PC-3 (cell line): Measurements from ENCODE around the gene KCNB1. TPM values are rescaled to one million over a fixed set of nuclear protein-coding genes. Genes with fewer than 3 reads are reported as not detected.

Experiments used
- ATAC-seq: fragments of 200-7000 bp; cut with Tn5 transposase; 2 replicates; pipeline ENCODE4 v1.9.1; 2020; ENCODE audit warnings: mild to moderate bottlenecking, moderate library complexity
- BruUV-seq: library from RNA; stranded (reverse); fragments of 400-500 nt; replicated peaks from 2 replicates; lab custom pipeline; 2021; lab: Mats Ljungman, UMichigan
- CTCF ChIA-PET: fragments of 300-600 bp; sonication (Branson Sonifier 250); formaldehyde crosslinking; loops from one replicate; lab custom pipeline; 2022; ENCODE audit warnings: antibody characterized with exemption; lab: Charles Lee
- POLR2A ChIA-PET: fragments of 300-600 bp; sonication (Branson Sonifier 250); formaldehyde crosslinking; loops from one replicate; lab custom pipeline; 2022; ENCODE audit warnings: antibody characterized with exemption; ENCODE audit not compliant: unreplicated experiment; lab: Charles Lee
- DNase-seq: peaks from one replicate; pipeline ENCODE4 v3.0.0-alpha.2; 2015
- H2AFZ ChIP-seq: fragments of 300-600 bp; sonication (generic); 2 replicates; pipeline ENCODE4 v1.6.0; 2016; ENCODE audit warnings: antibody characterized with exemption, low read length
- H3F3A ChIP-seq: fragments of 300-600 bp; sonication (generic); one replicate; pipeline ENCODE4 v1.6.0; 2017; ENCODE audit warnings: antibody characterized with exemption, low read length, control low read depth, mild to moderate bottlenecking; ENCODE audit not compliant: unreplicated experiment
- H3K27ac ChIP-seq: fragments of 300-600 bp; sonication (generic); 2 replicates; pipeline ENCODE4 v1.5.1; 2016; ENCODE audit warnings: mild to moderate bottlenecking, low read length
- H3K27me3 ChIP-seq: fragments of 300-600 bp; sonication (generic); 2 replicates; pipeline ENCODE4 v1.6.1; 2016; ENCODE audit warnings: low read length, mixed read lengths
- H3K36me3 ChIP-seq: fragments of 300-600 bp; sonication (generic); 2 replicates; pipeline ENCODE4 v1.6.1; 2016; ENCODE audit warnings: low read depth, mixed run types, low read length, mixed read lengths
- H3K4me1 ChIP-seq: fragments of 300-600 bp; sonication (generic); 2 replicates; pipeline ENCODE4 v1.5.1; 2016; ENCODE audit warnings: low read length; ENCODE audit not compliant: insufficient read depth
- H3K4me2 ChIP-seq: fragments of 300-600 bp; sonication (generic); 2 replicates; pipeline ENCODE4 v1.6.0; 2016; ENCODE audit warnings: low read length
- H3K4me3 ChIP-seq: fragments of 300-600 bp; sonication (generic); 2 replicates; pipeline ENCODE4 v1.5.1; 2016; ENCODE audit warnings: mild to moderate bottlenecking, low read length, mixed read lengths
- H3K79me2 ChIP-seq: fragments of 300-600 bp; sonication (generic); 2 replicates; pipeline ENCODE4 v1.6.1; 2017; ENCODE audit warnings: low read length, mixed read lengths
- H3K9ac ChIP-seq: fragments of 300-600 bp; sonication (generic); 2 replicates; pipeline ENCODE4 v1.6.0; 2016; ENCODE audit warnings: mild to moderate bottlenecking, low read length
- H3K9me2 ChIP-seq: fragments of 300-600 bp; sonication (generic); replicated peaks from 2 replicates; pipeline ENCODE4 v1.6.1; 2016; ENCODE audit warnings: mixed run types, low read length, mixed read lengths
- H3K9me3 ChIP-seq: fragments of 300-600 bp; sonication (generic); 2 replicates; pipeline ENCODE4 v1.6.1; 2016; ENCODE audit warnings: low read length, mixed read lengths
- H4K20me1 ChIP-seq: fragments of 300-600 bp; sonication (generic); 2 replicates; pipeline ENCODE4 v1.6.1; 2016; ENCODE audit warnings: low read length, mixed read lengths
- CTCF ChIP-seq: fragments of 300-600 bp; sonication (generic); conservative IDR thresholded peaks from 2 replicates; pipeline ENCODE4 v1.5.1; 2017; ENCODE audit warnings: antibody characterized with exemption, low read depth, mild to moderate bottlenecking, low read length
- EZH2 ChIP-seq: fragments of 300-600 bp; sonication (generic); IDR thresholded peaks from one replicate; pipeline ENCODE4 v1.6.1; 2017; ENCODE audit warnings: antibody characterized with exemption, mild to moderate bottlenecking, low read length; ENCODE audit not compliant: unreplicated experiment
- EZH2phosphoT487 ChIP-seq: fragments of 300-600 bp; sonication (generic); IDR thresholded peaks from 2 replicates; pipeline ENCODE4 v1.6.1; 2018; ENCODE audit warnings: mild to moderate bottlenecking, antibody characterized with exemption, low read length, borderline replicate concordance
- intact Hi-C: fragments of 100-400 bp; cut with micrococcal nuclease; formaldehyde crosslinking; loops from 2 replicates; pipeline ENCODE4 v1.9.0; 2023
- total RNA-seq: library from RNA; depleted of rRNA; stranded (reverse); fragments of >200 nt; gene quantifications from 2 replicates; pipeline ENCODE4 v1.2.3, GENCODE V29; 2014

The KCNB1 gene
- total RNA-seq, 1 experiment from 2014 or later = 0.04 TPM

GRCh38 chr20:49380337-49380780 lies 102.1 kb downstream of the KCNB1 start:
- no peak for DNase-seq
- peaks cover 12% of the 10 kb centered on the region; the same call in 1 of the 2 replicates for H3K27me3 ChIP-seq
- POLR2A ChIA-PET = no interaction called here
- H3F3A ChIP-seq = no peaks in the 10 kb centered on the region
- no peak overlapping the region for H3K27ac ChIP-seq
- H4K20me1 ChIP-seq = no peaks in the 10 kb centered on the region
- H2AFZ ChIP-seq = no peak overlapping the region
- no peaks in the 10 kb centered on the region for H3K9me2 ChIP-seq
- no peaks in the 10 kb centered on the region for H3K4me1 ChIP-seq
- CTCF ChIA-PET = no interaction called here
- H3K79me2 ChIP-seq = no peaks in the 10 kb centered on the region
- no peak overlapping the region for H3K4me2 ChIP-seq
- H3K9me3 ChIP-seq = no peaks in the 10 kb centered on the region
- TF ChIP-seq EZH2phosphoT487 (no peak), EZH2 (no peak), CTCF (no peak)
- H3K9ac ChIP-seq = no peak overlapping the region
- no peaks in the 10 kb centered on the region for H3K36me3 ChIP-seq
- no peak for ATAC-seq
- intact Hi-C loops = no loop called here
- H3K4me3 ChIP-seq = no peak overlapping the region
- no TSS peak for BruUV-seq

GRCh38 chr20:49379338-49379737 lies 103.1 kb downstream of the KCNB1 start:
- ATAC-seq (no peak), DNase-seq (no peak)
- H3K9me2 ChIP-seq = no peaks in the 10 kb centered on the region
- ChIA-PET CTCF (no interaction called here), POLR2A (no interaction called here)
- H3K36me3 ChIP-seq = no peaks in the 10 kb centered on the region
- no peaks in the 10 kb centered on the region for H3K4me1 ChIP-seq
- H3F3A ChIP-seq = no peaks in the 10 kb centered on the region
- no peak overlapping the region for H3K27ac ChIP-seq
- no peak for TF ChIP-seq EZH2phosphoT487
- TF ChIP-seq EZH2 = no peak
- TF ChIP-seq CTCF = no peak
- H3K4me3 ChIP-seq = no peak overlapping the region
- BruUV-seq = no TSS peak
- no peak overlapping the region for H3K4me2 ChIP-seq
- H3K9ac ChIP-seq = no peak overlapping the region
- no peaks in the 10 kb centered on the region for H3K79me2 ChIP-seq
- no peaks in the 10 kb centered on the region for H4K20me1 ChIP-seq
- no peaks in the 10 kb centered on the region for H3K9me3 ChIP-seq
- intact Hi-C loops = no loop called here
- H3K27me3 ChIP-seq = peaks cover 12% of the 10 kb centered on the region
- no peak overlapping the region for H2AFZ ChIP-seq

- DNase-seq (no peak), ATAC-seq (no peak)
- no peak overlapping the region for H2AFZ ChIP-seq
- no peak overlapping the region for H3K4me2 ChIP-seq
- ChIA-PET POLR2A (interaction anchor here (0.5 kb wide), 1 partner anchor 99 kb away, joined by 3 read pairs; the partner anchor contains the start of gene ZNFX1), CTCF (no interaction called here)
- no peaks in the 10 kb centered on the region for H3F3A ChIP-seq
- TF ChIP-seq EZH2phosphoT487 (no peak), CTCF (no peak), EZH2 (no peak)
- H3K4me3 ChIP-seq = no peak overlapping the region
- H3K9me2 ChIP-seq = no peaks in the 10 kb centered on the region
- H3K27me3 ChIP-seq = peaks cover 32% of the 10 kb centered on the region
- no peak overlapping the region for H3K9ac ChIP-seq
- BruUV-seq = no TSS peak
- no peaks in the 10 kb centered on the region for H4K20me1 ChIP-seq
- intact Hi-C loops = no loop called here
- no peaks in the 10 kb centered on the region for H3K4me1 ChIP-seq
- no peak overlapping the region for H3K27ac ChIP-seq
- no peaks in the 10 kb centered on the region for H3K36me3 ChIP-seq
- H3K79me2 ChIP-seq = no peaks in the 10 kb centered on the region
- H3K9me3 ChIP-seq = no peaks in the 10 kb centered on the region
Measured at GRCh38 chr20:49377326-49377725, 105.1 kb downstream of the KCNB1 start.
